GM19240 (cell line): ENCODE data around the gene PLG.
"Not testable (repeated sequence)": the region's sequence is repeated elsewhere in the genome, so short reads cannot be mapped to it uniquely, and the experiment has no call there.

ENCODE experiments used
- DNase-seq: peaks from one replicate; pipeline ENCODE4 v3.0.0; 2011; ENCODE audit warnings: low spot score; ENCODE audit not compliant: insufficient read length

PLG gene

GRCh38 chr6:160701918-160702680, at the start of gene PLG:
Gene PLG (plus strand): TSS chr6:160702244. CDS start chr6:160702305, 61 bp downstream.
- not testable (repeated sequence) for DNase-seq

GRCh38 chr6:160659562-160659961, 42.5 kb upstream of the PLG start:
- DNase-seq = no peak

GRCh38 chr6:160661216-160661615, 40.8 kb upstream of the PLG start:
- DNase-seq = no peak

- DNase-seq = no peak
These were observed 39.6 kb upstream of the PLG start for GRCh38 chr6:160662429-160662828.

- no peak for DNase-seq
These were observed 39.2 kb upstream of the PLG start for GRCh38 chr6:160662842-160663241.

- DNase-seq = not testable (repeated sequence)
These were observed 37.8 kb upstream of the PLG start, which contains the start of gene LPA for GRCh38 chr6:160664198-160664597. Gene LPA (minus strand): TSS chr6:160664275. CDS start chr6:160664214, 61 bp downstream.

- DNase-seq = peak; percentile 25
These were observed 34.2 kb upstream of the PLG start for GRCh38 chr6:160667639-160668481.

- no peak for DNase-seq
These were observed 33.5 kb upstream of the PLG start for GRCh38 chr6:160668589-160668988.

- DNase-seq = not testable (repeated sequence)
These were observed 25.6 kb upstream of the PLG start for GRCh38 chr6:160676418-160676817.

GRCh38 chr6:160678230-160678629, 23.8 kb upstream of the PLG start:
- DNase-seq = no peak

GRCh38 chr6:160678744-160679401, 23.2 kb upstream of the PLG start:
- no peak for DNase-seq

- no peak for DNase-seq
These were observed 22.7 kb upstream of the PLG start for GRCh38 chr6:160679402-160679769.

GRCh38 chr6:160685101-160685761, 16.8 kb upstream of the PLG start:
- DNase-seq = not testable (repeated sequence)

GRCh38 chr6:160685762-160686450, 16.1 kb upstream of the PLG start:
- no peak for DNase-seq

GRCh38 chr6:160690458-160690857, 11.6 kb upstream of the PLG start:
- DNase-seq = no peak

- DNase-seq = no peak
These were observed 10.4 kb upstream of the PLG start for GRCh38 chr6:160691617-160692016.

- DNase-seq = no peak
These were observed 9.6 kb upstream of the PLG start for GRCh38 chr6:160692369-160692959.

GRCh38 chr6:160695025-160695424, 7.0 kb upstream of the PLG start:
- DNase-seq = not testable (repeated sequence)

GRCh38 chr6:160695622-160696021, 6.4 kb upstream of the PLG start:
- not testable (repeated sequence) for DNase-seq

GRCh38 chr6:160696884-160697283, 5.2 kb upstream of the PLG start:
- not testable (repeated sequence) for DNase-seq
